Stimulated activated CD8-positive, alpha-beta memory T cell treated with anti-CD3 and anti-CD28 coated beads, Interleukin-7, amount 100 ng/mL, for 4 hours (primary cell): Measurements from ENCODE around the gene GAK.

ENCODE experiments used
- DNase-seq, 2 donors: peaks; one replicate each; pipeline ENCODE4 v3.0.0-alpha.2; 2020; ENCODE audit warnings: low read depth in 2 of 2

The GAK gene

DNA sequence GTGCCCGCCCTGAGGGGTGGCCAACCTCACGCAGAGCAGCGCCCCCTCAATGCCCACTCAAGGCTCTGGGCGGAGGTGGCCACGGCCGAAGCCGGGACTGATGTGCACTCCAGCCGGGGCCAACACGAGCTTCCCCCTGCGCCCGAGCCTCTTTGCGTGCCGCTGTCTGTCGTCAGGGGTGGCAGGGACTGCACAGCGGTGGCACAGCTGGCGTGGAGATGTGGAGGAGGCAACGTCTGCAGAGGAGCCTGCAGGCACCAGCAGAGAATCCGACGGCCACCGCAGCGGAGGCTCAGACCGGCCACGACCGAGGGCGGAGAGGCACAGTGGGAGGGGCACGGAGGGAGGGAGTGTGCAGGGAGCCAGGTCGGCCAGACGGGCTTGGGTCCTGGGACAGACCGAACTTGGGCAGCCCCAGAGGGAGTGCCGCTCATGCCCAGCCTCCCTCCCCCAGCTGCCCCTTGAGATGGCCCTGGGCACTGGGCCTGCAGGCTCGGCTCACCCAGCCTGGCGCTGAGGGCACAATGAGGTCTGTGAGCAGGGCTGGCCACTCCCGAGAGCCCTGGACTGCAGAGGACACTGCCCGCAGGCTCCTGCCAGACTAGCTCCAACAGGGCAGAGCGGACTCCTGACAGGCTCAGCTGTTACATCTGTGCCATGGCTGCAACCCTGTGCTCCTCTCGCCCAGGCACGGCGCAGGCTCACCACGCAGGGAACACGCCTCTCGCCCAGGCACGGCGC, 59.7 kb downstream of the GAK start:
- DNase-seq = no peak

DNA sequence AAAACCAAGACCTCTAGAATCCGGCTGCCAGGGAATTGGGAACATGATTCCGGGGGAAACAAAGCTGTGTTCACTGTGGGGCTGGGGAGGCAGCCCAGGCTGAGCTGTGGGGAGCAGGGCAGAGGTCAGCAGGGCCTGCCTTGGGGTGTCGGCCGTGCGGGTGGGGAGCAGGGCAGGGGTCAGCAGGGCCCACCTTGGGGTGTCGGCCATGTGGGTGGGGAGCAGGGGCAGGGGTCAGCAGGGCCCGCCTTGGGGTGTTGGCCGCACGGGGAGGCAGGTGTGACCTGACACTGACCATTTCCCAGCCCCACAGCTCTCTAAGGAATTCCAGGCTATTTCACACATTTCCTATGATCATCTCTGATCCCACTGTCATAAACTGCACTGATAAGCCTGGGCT, 60.6 kb downstream of the GAK start:
- DNase-seq = no peak

DNA sequence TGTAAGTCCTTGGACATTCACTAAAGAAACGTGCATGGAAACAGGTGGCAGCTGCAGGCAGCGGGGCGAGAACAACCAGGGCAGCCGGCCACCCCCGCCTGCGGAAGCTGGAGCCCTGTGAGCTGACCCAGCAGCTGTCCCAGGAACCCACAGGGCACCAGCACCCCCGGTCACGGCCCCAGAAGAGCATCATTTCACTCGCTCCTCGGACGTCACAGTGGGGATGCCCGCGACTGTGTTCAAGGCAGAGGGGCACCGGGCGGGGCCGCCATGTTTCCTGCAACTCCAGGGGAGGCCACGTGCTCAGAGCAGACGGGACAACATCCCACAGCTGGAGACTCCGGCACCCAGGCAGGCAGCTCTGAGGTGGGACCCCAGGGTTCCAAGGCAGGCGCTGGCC, 61.2 kb downstream of the GAK start:
- no peak for DNase-seq

DNA sequence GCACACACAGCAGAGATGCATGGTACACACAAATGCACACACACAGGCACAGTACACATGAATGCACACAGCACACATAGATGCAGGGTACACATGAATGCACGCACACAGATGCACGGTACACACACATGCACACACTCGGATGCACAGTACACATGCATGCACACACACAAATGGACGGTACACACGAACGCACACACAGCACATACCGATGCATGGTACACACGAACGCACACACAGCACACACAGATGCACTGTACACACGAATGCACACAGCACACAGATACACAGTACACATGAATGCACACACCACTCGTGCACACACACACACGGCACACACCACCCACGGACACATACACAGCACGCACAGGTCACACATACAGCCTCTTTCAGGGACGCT, 62.3 kb downstream of the GAK start:
- no peak for DNase-seq

DNA sequence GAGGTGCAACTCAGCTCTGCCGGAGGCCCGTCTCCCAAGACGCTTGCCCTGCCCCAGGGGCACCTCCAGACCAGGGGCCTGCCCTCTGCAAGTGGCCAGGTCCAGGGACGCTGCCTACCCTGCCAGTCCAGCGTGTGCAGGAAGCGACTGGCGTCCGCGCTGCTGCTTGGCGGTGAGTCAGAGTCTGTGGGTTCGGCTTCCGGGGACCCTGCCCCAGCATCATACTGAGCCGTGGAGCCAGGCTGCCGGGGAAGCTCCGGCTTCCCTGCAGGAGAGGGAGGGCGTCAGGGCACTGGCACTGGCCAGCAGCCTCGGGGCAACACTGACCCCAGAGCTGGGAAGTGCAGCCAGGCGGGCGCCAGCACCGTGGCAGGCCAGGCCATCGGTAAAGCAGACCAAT, 63.7 kb downstream of the GAK start:
- DNase-seq = no peak

DNA sequence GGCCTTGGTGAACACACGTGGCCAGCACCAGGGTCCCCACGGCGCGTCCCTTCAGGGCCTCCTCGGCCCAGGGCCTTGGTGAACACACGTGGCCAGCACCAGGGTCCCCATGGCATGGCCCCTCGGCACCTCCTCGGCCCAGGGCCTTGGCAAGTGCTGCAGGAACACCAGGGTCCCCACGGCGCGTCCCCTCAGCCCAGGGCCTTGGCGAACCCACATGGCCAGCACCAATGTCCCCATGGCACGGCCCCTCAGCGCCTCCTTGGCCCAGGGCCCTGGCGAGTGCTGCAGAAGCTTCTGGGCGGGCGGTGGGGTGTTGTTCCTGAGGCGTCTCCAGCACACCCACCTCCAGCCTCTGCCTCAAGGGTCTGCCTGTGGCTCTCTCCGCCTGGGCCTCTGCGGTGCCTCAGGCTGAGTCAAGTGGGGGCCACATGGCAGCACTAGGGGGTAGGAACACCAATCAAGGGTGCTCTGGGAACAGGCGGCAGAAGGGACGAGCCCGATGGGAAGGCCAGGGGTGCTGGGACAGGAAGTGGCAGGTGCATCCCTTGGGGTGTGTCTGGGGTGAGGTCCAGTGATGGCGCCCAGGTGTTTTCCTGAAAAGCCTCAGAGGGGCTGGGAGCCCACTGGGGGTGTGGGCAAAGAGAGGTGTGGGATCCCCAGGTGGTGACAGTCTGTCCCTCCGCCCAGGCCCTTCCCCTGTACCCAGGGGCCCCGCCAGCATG, 64.4 kb downstream of the GAK start:
- no peak for DNase-seq

DNA sequence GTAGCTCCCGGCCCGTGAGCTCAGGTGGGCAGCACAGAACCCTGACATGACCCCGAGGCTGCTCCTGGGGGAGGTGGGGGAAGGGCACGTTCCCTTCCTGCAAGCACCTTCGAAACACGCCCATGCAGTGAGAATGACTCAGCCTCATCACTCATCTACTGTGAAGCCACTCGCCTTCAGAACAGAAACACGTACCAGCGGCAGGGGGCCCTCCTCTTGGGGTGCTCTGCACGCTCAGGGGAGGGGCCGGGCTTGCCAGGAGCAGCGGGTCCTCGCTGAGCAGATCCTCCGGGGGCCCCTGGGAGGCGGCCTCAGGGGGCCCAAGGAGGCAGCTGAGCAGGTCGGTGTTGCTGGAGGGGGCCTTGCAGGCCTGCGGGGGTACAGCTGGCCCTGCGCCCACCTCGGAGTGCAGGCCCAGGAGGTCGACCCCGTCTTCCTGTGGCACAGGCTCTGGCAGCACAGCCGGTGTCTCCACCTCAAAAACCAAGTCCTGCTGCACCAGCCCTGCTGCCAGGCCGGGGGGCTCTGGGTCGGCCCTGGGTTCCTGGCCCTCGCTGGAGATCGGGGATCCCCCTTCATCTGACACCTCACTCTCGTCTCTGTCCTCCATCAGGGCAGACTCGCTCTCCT, 65.2 kb downstream of the GAK start:
- DNase-seq = no peak

DNA sequence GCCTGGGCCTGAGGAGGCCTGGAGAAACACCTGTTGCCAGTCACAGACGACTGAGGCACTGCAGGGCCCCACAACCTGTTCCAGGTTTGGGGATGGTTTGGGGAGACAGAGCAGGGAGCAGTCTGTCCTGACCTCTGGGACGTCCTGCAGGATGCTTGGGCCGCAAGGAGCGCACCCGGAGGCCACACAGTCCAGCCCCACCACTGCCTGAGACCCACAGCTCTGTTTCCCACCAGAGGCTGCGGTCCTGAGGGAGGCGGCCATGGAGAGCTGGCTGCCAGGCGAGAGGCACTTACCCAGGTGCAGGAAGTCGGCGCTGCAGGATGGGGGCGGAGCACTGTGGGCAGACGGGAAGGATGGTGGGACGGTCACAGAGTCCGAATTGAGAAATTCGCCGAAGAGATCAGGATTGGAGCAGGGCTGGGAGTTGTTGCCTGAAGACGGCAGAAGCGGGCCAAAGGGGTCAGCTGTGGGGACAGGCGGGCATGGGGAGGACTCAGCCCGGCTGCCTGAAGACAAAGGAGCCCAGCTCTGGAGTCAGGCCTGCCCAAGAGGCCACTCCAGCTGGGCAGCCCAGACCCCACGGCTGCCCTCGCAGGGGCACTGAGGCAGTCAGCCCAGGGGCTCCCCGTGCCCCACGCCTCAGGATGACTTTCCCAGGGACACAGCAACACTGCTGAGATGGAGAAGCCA, 65.9 kb downstream of the GAK start:
- DNase-seq = no peak

DNA sequence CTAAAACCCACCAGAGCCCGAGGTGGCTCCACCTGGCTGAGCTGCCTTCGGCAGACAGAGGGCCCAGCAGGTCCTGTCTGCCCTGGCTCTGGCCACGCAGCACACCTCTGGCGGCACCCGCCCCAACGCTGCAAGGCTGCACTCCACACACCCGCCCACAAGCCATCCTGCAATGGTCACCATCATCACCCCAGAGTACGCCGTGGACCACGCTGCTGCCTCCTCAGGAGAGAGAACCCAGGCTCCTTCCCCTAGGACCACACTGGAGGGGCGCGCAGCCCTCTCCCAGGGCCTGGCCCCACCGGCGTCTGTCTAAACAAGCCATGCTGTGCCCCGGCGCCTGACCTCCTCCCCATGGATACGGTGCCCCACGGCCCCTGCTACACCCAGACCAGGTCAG, 66.5 kb downstream of the GAK start:
- DNase-seq = no peak

DNA sequence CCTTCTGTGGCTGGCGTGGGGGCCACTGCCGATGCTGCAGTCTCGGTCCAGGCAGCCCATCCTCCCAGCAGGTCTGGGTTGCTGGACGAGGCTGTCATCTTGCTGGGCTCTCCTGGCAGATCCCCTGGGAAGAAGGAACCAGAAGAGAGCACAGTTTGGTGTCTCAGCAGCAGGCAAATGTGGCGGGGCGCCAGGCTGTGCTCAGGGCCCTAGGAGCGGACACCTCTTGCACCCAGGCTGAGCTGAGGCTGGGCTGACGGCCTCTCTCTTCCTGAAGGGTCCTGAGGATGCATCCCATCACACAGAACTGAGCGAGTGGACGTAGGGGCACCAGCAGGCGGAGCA, 67.0 kb downstream of the GAK start:
- no peak for DNase-seq

DNA sequence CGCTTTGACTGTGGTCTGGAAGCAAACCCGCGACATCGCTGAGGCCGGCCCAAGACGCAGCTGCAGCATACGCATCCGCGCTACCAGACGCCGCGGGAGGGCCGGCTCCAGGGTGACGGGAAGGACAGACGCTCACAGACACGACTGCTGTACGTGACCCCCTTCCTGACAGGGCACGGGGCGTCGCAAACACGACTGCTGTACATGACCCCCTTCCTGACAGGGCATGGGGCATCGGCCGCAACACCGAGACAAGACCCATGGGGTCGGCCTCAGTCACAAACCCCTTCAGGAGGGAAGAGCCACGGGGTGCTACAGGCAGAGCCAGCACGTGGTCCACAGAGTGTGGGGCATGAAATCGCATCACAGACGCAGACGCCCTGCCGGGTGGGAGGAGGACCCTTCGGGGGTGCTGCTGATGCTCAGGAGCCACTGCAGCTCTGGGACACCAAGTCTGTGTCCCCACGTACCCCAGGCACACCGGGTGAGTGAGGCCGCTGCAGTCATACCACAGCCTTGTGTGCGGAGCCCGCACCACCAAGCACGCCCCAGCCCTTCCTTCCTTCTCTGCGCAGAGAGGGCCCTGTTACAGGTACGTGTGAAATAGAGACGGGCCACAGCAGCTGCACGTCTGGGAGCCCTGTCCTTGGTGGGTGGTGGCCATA, 67.5 kb downstream of the GAK start:
- DNase-seq = no peak

DNA sequence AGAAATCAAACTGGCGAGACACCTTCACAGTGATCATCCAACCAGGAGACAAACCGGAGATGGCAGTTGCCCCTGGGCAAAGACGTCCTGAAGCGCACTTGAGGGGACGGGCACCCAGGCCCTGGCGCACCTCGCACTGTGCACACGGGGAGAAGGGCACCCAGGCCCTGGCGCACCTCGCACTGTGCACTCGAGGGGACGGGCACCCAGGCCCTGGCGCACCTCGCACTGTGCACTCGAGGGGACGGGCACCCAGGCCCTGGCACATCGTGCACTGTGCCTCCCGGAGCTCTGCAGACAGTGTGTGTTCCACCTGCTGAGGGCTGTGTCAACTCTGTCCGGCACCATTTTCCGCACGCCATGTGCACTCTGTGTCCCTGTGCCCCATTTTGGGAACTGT, 71.6 kb downstream of the GAK start:
- DNase-seq = no peak

DNA sequence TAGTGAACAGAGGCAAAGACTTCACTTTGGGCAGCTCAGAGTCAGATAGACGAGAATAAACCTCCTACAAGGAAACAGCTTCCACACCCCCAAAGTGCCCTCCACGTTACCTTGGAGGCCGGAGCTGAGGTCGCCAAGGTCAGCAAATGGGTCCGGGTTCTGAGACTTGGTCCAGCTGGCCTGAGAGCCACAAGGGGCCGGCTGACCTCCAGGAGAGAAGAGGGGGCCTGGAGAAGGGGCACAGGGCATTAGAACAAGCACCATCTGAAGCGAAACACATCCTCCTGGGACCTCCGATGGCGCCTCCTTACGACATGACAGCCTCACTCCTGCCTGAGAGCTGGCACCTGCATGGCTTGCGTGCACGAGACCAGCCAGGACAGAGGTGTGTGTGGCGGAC, 72.6 kb downstream of the GAK start:
- DNase-seq = no peak

DNA sequence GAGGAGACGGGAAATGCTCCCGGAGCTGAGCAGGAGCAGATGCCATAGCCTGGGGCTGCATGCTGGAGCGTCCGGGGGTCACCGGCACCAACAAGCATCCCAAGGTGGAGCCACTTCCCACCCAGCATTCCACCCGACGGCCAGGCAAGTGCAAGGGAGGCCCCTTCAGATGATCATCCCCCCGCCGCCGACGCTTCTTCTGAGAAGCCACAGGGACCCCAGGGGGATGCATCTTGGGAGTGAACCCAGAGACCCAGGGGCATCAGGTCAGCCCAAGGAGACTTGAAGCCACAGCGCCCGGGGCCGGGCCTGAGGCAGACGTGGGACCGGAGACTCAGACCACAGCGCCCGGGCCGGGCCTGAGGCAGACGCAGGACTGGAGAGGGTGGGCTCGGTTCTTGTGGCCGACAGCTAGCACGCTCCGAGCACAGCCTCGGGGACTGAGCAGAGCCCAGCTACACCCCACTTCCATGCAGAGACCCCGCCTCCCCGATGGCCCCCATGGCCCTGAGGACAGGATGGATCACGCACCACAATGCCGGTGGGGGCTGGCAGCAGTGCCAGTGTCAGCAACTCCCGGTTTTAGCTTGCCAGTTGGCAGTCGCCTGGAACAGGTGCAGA, 73.2 kb downstream of the GAK start:
- no peak for DNase-seq

DNA sequence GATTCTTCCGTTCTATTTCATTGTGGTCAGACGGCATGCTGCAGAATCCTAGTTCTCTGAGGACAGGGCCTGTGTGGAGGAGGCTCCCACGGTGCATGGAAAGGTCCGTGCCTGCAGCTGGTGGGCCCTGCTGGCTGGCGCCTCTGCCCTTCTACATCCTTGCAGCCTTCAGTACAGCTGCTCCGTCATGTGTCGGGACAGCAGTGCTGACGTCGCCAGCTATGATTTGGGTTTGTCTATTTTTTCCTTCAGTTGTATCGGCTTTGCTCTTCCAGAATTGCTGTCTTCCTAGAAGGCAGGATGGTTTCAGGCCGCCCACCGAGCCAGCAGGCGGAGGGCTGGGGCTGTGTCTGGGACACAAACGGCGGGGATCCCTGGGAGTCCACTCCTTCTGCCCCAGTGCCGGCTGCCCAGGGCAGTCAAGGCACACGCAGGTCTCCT, 74.1 kb downstream of the GAK start:
- DNase-seq = no peak

DNA sequence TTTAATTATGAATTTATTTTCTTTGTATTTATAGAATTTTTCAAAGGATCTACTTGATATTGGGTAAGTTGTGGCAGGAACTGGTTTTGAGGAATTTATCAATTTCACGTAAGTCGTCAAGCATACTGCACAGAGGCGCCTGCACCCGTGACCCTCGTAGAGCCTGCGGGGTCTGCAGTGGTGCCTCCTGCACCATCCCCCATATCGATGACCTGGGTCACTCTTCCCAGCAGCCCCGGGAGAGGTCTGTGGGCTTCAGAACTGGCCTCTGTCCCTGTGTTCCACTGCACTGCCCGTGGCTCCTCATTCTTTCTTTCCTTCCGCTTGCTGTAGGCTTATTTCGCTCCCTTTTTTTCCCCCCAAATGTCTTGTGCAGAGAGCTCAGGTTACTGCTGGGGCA, 74.7 kb downstream of the GAK start:
- no peak for DNase-seq

DNA sequence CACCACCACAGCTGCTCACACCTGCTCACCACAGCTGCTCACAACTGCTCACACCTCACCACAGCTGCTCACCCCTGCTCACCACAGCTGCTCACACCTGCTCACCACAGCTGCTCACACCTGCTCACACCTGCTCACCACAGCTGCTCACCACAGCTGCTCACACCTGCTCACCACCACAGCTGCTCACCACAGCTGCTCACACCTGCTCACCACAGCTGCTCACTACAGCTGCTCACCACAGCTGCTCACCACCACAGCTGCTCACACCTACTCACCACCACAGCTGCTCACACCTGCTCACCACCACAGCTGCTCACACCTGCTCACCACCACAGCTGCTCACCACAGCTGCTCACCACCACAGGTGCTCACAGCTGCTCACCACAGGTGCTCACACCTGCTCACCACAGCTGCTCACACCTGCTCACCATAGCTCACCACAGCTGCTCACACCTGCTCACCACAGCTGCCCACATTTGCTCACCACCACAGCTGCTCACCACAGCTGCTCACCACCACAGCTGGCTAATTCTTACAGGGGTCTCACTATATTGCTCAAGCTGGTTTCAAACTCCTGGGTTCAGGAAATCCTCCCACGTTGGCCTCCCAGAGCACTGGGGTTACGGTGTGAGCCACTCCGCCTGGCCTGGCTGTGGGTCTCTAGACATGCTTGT, 75.8 kb downstream of the GAK start:
- no peak for DNase-seq

DNA sequence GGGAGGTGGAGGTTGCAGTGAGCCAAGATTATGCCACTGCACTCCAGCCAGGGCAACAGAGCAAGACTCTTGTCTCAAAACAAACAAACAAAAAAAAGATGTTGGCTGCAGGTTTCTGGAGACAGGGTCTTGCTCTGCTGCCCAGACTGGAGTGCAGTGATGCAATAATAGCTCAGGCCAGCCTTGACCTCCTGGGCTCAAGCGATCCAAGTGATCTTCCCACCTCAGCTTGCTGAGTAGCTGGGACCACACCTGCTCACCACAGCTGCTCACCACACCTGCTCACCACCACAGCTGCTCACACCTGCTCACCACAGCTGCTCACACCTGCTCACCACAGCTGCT, 76.3 kb downstream of the GAK start:
- DNase-seq = no peak

DNA sequence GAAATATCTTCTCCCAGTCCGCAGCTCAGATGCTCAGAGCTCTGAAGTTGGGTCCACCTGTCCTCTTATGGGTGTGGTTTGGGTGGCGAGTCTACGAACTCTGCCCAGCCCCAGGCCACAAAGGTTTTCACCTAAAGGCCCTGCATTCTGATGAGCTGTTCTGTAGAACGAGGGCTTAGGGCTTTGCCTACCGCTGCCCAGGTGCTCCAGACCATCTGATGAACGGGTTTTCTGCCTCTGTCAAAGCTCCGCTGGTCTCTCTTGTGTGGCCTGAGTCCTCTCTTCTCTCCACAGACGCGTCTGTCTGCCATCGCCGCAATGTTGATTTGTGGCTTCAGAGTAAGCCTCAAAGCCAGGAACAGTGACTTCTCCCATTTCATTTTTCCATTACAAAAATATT, 77.8 kb downstream of the GAK start:
- DNase-seq = no peak

DNA sequence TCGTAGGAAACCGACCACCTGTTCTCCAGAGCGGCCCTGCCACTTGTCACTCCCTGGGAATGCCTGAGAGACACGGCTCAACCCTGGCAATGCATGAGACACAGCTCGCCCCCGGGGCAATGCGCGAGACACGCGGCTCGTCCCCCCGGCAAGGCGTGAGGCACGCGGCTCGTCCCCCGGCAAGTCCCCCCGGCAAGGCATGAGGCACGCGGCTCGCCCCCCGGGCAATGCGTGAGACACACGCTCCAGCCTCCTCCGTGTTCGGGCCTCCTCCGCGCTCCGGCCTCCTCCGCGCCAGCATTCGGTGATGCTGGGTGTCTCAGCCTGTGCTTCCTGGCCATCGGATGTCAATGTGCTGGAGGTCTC, 78.7 kb downstream of the GAK start:
- DNase-seq = no peak

DNA sequence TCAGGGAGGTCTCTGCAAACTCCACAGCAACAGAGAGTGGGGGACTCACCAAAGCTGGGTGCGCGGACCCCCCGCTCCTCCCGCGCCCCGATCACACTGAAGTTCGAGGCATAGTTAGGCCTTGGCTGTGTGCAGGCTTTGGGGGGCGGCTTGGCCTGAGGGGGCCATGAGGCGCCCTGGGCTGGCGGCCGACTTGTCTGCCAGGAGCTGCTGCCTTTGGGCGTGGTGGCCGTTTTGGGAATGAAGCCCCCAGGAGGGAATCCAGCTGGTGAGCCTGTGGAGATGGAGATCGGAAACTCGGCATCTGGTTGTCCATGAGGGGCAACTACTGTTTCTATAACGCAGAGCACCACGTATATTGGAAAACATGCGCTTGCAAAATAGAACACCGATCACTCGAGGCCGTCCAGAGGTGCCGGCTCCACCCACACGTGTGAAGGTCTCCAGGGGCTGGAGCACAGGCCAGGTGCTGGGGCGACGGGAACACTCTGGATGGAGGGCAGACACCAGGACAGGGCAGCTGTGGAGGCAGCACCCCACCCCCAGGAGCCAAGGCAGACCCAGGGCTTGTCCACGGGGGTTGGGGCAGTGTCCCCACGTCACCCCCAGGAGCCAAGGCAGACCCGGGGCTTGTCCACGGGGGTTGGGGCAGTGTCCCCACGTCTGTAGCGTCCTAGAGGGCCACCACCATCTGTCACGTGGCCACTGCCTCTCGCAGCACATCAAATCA, 80.2 kb downstream of the GAK start:
- no peak for DNase-seq
